WI38 (cell line): ENCODE results near the gene CRTC1.

ENCODE experiments used
- H3K4me3 ChIP-seq: 2 replicates; pipeline ENCODE4 v1.5.1; 2011; ENCODE audit warnings: low read depth, mild to moderate bottlenecking, control low read depth, low read length
- TF ChIP-seq, protein P1 (sequence below): IDR thresholded peaks from 2 replicates; pipeline ENCODE4 v1.5.1; 2012; ENCODE audit warnings: low read depth, mild to moderate bottlenecking, control low read depth, low read length

The CRTC1 gene

DNA sequence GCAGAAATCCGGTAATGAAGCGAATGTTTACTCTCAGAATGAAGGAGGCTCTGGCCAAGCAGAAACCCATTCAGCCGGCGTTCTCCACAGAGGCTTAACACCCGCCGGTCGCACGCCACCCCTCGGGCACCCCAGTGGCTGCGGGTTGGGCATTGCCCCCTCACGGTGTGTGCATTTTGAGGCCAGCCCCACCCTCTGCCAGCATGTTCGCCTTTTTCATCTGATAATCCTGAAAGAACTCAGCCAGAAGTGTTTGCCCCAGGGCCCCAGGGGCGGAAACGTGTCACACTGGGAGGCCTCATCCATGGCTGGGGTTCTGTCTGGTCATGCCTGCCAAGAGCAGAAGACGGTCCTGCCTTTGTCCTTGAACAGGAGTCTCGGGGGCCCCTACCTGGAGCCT lies 73.4 kb downstream of the CRTC1 start:
- H3K4me3 ChIP-seq, result no peak overlapping the region
- TF ChIP-seq, protein P1, sequence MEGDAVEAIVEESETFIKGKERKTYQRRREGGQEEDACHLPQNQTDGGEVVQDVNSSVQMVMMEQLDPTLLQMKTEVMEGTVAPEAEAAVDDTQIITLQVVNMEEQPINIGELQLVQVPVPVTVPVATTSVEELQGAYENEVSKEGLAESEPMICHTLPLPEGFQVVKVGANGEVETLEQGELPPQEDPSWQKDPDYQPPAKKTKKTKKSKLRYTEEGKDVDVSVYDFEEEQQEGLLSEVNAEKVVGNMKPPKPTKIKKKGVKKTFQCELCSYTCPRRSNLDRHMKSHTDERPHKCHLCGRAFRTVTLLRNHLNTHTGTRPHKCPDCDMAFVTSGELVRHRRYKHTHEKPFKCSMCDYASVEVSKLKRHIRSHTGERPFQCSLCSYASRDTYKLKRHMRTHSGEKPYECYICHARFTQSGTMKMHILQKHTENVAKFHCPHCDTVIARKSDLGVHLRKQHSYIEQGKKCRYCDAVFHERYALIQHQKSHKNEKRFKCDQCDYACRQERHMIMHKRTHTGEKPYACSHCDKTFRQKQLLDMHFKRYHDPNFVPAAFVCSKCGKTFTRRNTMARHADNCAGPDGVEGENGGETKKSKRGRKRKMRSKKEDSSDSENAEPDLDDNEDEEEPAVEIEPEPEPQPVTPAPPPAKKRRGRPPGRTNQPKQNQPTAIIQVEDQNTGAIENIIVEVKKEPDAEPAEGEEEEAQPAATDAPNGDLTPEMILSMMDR, result no peak

GRCh38 chr19:18759304-18759994 lies 76.0 kb downstream of the CRTC1 start:
- TF ChIP-seq, protein P1, result no peak
- H3K4me3 ChIP-seq, result no peak overlapping the region

DNA sequence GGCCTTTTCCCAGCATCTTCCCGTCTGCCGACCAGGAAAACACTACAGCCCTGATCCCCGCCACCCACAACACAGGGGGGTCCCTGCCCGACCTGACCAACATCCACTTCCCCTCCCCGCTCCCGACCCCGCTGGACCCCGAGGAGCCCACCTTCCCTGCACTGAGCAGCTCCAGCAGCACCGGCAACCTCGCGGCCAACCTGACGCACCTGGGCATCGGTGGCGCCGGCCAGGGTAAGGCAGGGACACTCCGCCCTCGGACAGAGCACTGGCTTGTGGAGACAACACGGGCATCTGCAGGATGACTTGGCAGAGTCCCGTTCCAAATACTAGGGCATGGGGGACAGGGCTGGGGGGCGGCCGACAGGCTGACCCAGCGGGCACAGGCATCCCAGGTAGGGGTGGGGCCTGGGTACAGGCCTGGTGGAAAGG lies 76.5 kb downstream of the CRTC1 start:
- no peak overlapping the region for H3K4me3 ChIP-seq
- TF ChIP-seq, protein P1, result no peak

DNA sequence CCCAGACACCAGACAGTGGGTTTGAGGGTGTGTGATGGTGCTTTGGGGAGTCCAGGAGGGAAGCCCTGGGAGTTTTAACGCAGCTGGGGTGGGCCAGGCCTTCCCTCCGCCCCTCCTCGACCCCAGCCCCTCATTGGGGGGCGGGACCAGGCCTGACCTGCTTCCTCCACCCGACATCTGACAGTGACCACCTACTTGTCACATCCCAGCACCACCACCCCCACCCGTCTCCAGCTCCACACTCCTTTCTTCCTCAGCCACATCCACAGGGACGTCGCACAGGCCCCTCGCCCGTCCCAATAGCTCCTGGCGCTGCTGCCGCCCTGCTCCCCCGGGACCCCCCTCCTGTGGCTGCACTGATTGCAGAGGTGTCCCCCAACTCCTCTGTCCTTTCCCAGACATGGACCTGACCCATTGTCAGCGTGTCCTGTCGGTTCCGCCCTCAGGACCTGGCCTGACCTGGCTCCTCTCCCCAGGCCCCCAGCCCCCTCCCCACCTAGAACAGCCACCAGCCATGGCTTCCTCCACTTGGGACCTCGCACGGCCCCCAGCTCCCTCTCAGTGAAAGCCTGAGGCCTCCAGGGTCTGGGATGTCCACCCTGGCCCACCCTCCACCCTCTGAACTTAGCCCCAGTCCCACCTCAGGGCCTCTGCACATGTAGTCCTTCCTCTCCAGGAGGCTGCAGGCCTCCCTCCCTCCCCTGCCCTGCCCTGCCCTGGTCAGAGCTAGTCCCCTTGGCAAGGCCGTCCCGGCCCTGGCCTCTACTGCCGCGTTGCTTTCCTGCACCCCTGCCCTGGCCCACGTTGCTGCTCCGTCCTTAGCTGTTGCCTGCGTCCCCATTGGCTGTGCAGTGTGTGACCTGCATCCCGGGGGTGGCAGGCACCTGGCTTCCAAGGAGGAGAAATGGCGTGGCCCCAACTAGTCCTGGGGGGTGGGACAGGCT lies 77.2 kb downstream of the CRTC1 start:
- TF ChIP-seq, protein P1, result no peak
- no peak overlapping the region for H3K4me3 ChIP-seq

DNA sequence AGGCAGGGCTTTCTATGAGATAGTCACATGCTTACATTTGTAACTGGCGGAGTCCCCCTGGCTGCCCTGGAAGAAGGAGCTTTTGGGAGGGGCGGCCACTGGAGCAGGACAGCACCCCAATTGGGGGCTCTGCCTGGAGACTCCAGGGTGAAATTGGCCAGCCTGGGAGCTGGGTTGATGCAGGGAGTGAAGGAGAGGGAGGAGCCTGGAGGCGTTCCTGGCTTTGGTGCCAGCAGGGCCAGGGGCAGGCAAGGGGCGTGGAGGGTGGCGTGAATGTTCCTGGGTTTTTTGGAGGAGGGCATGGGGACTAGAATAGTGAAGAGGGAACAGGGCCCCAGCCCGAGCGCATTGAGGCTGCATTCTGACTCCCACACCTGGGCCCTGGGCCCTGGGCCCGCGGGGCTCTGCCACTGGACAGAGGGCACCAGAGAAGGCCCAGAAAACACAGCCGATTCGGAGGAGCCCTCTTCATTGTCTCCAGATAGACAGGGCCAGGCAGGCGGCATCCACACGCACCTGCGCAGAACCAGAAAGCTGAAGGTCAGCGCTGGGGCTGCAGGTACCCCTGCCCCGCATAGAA lies 78.1 kb downstream of the CRTC1 start:
- no peak overlapping the region for H3K4me3 ChIP-seq
- TF ChIP-seq, protein P1, result no peak

DNA sequence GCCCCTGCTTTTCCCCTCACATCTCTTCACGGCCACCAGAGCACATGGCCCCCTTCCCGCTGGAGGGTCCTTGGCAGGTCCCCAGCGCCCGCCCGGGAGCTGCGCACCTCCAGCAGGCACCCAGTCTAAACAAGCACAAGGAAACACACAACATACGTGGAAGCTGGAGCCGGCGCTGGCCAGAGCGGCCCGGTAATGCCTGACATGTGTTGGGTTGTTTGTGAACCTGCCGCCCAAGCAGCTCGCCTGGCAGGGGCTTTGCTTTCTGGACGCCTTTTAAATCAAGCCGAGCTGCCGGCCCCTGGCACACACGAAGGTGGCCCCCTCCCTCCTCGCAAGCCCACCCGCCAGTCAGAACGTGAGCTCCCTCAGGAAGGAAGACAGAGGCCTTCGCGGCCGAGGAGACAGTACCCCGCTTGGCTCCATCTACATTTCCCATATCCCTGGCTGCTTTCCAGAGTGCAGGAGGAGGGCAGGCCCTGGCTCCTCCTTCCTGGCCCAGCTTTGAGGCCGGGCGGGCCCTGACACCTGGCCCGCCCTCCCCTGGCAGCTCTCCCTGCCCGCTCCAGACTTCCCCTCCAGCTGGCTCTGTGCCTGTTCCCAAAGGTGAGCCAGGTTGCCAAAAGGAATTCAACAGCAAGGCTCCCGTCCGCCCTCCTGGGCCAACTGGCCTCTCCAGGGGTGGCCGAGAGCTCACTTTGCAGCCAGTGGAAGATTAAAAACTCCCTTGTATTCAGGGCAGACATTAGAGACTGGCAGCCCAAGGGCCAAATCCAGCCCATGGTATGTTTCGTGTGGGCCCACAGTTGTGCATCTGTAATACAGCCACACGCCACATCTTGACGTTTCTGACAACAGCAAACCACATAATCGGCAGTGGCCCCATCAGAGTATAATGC lies 78.9 kb downstream of the CRTC1 start:
- TF ChIP-seq, protein P1, result no peak
- H3K4me3 ChIP-seq, result no peak overlapping the region
